Nucleus accumbens (tissue), 56 donors: ENCODE measurements around the gene SEC61A1.

Experiments used
- DNase-seq, 56 donors: peaks; one replicate each; lab custom pipeline; 2025; lab: John Stamatoyannopoulos, UW

The SEC61A1 gene

DNA sequence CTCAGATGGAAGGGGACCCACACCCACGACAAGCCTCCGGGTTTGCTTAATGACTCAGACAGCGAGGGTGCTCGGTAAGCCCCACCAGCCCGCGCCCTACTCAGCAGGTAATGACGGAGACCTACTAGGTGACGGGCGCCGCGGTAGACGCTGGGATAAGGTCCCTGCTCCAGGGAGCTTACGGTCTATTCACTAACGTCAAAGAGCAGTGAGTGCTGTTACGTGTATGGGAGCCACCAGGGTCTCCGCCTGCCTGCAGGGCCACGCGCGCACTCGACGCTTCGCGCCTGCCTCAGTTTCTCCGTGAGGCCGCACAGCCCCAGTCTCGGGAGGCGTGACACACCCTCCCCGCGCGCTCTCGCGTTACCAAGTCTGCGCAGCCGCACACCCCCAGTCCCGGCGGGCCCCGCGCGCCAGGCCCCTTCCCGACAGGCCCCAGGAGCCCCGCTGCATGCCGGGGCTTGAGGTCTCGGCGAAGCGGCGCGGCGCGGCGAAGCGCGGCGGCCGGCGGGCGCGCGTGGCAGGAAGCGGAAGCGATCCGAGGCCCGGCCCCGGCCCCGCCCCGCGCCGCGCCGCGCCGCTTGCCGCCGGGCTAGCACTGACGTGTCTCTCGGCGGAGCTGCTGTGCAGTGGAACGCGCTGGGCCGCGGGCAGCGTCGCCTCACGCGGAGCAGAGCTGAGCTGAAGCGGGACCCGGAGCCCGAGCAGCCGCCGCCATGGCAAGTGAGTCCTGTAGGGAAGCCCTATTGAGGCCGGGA is at the start of gene SEC61A1:
Gene SEC61A1, plus strand, starts transcription at position 601 of the 758 bp plus-strand sequence. Its CDS starts 116 bp downstream, at position 717.
- DNase-seq: peak in 55 of 56 donors; percentile 51 to 96 (median 89)

DNA sequence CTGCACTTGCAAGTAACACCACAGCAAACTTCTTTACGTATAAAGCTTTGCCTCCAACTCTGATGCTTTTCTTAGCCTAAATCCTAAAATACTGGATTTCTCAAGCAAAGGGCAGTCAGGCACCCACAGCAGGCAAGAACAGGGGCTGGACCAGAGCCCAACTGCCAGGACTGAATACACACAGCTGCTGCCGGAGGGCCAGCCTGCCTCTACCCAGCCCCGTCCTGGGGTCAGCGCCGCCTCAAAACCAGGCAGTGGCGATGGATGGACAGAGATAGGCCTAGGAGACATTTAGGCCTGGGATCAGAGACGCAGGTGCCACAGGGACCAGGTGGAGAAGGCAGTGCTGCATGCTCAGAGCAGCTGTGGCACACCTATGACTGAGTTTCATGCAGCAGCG is 47.6 kb upstream of the SEC61A1 start:
- DNase-seq: no peak

DNA sequence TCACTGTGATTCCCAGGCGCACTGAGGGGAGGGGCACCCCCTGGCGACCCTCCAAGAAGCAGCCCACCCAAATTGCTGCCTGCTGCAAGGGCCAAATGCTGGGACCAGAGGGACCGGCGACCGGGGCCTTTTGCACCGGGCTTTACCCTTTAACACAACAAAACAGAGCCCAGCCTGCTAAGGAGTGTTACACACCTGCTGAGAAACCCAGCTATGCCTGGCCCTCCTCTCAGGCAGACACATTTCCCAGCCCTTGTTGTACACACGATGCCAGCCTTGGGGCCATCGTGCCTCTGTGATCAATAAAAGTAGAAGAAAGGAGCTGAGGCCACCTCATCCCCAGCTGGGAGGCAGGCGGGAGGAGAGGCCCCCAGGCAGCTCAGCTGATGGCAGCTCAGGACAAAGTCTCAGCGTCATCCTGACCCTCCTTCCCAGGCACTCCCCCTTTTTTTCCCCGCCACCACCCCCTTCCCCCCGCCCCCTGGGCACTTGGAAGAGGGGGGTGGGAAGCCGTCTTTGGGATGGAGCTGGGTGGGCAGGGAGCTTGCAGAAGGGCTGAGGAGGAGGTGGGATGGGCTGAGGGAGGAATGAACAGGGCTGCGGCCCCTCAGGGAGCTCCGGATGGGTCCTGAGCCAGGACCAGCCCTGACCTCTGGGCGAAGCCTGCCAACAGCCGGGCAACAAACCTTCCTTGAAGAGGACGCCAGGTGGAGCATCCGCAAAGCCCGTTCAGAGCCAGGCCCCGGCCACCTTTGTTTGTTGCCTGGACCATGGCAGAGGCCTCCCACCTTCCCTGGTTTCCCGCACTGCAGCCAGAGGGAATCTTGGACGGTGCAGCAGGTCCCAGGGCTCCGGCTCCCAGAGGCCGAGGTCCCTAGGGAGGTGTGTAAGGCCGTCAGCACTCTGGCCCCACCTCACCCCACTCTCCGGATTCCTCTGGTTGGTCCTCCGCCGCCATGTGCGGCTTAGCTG is 45.9 kb upstream of the SEC61A1 start:
- DNase-seq: no peak

DNA sequence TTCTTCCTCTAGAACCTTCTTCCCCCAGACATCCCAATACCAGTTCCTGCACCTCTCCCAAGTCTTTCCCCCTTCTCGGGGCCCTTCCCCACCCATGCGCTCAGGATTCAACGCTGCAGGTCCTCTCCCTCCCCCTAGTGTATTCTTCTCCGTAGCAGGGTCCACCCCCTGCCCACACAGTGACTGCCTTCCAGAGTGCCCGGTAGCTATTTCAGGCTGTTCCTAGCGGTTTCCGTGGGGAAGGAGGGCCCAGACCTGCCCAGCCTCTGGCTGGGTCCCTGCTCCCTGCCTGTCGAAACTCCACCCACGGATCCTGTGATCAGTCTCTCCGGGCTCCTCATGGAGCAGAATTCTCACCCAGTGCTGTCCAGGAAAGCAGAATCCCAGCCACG is 45.2 kb upstream of the SEC61A1 start:
- DNase-seq: no peak

DNA sequence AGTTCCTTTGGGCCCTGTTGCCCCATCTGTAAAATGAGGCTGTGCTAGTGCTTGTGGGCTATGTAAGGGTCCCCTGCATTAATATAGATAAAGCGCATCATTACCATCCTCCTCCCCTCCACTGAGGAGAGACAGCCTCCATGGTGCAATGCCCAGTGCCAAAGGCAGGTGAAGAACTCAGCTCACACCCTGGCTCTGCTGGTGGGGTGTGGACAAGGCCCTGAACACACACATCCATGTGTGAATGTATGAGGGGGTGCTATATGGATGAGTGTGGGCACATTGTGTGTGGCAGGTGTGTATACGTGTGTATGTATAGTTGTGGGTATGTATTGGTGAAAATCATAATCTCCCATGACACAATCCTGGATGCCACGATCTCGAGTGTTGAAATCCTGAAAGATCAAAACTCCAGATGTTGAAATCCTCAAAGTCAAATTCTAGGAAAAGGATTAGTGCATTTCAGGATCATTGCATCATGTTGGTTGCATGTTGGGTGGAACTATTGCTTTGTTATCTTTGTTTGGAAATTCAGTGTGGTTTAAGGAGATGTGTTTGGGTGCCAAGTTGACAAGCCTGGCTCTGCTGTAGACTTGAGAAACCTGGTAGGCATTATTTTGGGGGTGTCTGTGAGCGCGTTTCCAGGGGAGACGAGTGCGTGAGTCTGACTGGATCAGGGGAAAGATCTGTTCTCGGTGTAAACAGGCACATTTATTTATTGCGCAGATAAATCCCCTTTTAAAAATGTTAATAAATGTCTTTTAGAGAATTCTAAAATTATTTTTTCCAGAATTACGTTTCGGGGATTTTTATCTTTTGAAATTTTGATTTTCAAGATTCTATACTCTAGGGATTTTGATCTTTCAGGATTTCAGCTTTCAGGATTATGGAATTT is 42.0 kb upstream of the SEC61A1 start:
- DNase-seq: no peak

DNA sequence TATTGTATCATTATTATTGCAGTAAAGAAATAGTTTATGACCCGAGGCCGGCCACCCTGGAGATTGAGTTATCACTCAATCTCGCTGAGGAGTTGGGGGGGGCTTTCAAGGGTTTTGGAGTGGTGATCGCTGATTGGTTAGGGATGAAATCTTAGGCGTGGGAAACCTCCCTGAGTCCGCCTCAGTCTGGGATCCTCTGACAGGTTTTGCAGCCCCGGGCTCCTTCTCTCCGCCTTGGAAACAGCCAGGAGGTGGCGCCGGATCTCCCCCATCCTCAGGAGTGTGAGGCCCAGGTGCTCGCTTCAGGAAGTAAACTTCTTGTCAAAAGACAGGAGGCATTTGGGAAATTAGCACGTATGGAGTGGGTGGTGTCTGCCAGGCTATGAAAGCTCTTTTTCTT is 41.1 kb upstream of the SEC61A1 start:
- DNase-seq: peak in 13 of 56 donors; percentile 2 to 36 (median 18)

DNA sequence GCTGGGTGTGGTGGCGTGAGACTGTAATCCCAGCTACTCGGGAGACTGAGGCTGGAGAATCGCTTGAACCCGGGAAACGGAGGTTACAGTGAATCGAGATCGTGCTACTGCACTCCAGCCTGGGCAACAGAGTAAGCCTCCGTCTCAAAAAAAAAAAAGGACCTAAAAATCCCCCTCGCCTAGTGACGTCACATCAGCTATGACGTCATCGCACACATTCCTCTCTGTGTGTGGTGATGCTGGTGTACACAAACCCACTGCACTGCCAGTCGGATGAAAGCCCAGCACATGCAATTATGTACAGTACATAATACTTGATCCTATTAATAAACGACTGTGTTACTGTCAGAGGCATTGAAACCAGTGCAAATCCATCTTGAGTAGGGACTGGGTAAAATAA is 40.2 kb upstream of the SEC61A1 start:
- no peak for DNase-seq

DNA sequence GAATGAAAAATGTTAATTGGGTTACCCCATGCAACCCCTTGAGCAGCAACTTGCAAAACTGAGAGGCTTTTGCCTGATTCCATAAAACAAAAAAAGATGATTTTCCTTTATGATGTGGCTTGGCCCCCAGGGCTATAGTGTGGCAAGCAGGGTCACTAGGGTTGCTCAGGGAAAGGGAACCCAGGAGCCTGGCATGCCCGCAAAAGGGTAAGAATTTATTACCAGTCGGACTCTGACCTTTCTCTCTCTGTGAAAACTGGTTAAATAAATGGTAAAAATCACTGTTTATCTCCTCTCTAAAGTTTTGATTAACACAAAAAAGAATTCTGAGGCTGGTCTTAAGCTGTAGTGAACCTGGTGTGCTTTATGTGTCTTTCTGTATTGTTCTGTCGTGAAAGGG is 37.7 kb upstream of the SEC61A1 start:
- DNase-seq: no peak

DNA sequence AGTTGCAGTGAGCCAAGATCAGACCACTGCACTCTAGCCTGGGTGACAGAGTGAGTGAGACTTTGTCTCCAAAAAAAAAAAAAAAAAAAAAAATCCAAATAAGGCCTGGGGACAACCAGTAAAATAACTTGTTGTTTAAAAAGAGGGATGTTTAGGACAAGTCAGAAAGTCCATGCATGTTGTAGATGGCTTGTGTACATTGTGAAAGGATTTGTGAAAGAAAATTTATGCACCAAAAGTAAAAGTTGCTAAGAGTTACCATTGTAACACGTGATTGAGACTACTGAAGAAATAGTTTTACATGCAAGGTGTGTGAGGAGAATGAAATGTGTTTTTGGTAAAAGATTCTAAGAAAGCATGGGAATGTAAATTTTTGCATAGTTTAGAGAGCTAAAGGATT is 35.7 kb upstream of the SEC61A1 start:
- DNase-seq: no peak

DNA sequence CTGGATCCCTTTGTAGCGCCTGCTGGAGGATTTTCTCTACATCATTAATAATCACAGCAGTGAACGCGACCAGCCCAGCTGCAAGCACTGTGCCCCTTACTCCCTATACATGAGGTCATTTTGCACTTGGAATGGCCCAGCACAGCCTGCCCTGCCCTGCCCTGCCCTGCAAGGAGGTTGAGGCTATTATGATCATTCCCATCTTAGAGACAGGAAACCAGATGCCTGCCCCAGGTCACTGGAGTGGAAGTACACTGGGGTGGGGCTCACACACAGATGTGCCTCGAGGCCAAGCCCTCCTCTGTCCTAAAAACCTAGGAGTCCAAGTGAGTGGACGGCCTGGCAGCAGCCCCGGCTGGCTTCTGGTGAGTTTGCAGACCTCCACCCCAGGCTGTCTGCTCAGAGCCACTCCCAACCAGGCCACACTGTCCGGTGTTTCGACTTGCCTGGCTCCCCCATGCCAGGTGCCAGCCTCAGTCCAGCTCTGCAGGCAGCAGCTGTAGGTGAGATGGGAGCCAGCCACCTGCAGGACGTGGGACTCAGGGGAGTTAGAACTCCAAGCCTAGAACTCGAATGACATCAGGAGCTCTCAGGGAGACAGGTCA is 30.4 kb upstream of the SEC61A1 start:
- DNase-seq: no peak

DNA sequence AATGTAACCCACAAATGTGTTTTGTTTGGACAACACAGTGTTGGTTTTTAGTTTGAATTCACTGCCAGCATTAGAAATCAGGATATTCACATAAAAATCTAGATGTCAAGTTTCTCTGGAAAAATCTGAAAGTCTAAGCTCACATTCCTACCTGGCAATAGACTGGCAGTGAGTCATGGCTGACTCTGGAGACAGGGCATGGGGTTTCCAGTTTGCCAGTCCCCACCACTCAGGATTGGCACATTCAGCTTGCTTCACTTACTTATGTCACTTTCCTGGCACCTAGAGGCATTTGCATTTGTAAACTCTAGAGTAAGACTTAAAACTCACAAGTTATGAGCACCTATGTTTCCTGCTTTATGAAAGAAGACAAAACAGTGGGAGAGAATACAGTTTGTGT is 19.1 kb upstream of the SEC61A1 start:
- DNase-seq: no peak

DNA sequence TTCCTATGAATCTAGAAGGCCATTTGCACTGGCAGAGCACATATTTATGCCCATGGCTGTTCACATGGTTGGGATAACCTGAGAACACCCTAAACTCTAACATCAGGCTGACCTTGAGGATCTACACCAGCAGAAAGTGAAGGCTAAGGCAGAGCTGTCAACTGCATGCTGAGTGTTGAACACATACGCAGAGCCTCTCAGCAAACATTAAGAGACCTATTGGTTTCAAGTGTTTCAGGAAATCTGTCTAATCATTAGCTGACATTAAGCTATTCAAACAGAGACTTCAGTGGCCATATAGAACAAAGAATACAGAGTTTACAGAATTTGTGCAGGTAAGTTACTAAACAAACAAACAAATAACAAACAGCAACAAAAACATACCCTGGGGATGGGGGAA is 16.1 kb upstream of the SEC61A1 start:
- no peak for DNase-seq

DNA sequence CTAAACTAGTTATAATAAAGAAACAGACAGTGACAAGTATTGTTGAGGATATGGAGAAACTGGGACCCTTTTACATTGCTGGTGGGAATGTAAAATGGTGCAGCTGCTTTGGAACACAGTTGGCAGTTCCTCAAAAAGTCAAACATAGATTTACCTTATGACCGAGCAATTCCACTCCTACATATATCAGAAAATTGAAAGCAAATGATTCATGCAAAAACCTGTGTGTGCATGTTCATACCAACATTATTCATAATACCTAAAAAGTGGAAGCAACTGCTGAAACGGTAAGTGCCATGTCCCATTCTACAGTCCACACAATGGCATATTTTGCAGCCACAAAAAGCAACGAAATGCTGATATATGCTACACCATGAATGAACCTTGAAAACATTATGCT is 12.2 kb upstream of the SEC61A1 start:
- DNase-seq: no peak

DNA sequence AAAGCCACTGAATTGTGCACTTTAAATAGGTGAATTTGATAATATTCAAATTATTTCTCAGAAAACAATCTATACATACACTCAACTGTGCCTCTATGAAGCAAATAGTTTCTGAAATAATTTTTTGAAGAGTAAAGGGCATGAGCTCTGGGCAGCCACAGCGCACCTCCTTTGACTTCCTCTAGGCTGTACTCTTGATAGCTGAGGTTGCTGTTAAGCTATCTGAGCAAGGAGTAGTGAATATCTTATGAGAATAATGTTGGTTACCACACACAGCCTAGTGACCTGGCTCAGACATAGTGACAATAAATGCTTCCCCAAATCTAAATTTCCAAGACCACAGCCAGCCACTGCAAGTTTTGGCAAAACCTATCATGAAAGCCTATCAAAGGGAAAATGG is 11.6 kb upstream of the SEC61A1 start:
- no peak for DNase-seq

DNA sequence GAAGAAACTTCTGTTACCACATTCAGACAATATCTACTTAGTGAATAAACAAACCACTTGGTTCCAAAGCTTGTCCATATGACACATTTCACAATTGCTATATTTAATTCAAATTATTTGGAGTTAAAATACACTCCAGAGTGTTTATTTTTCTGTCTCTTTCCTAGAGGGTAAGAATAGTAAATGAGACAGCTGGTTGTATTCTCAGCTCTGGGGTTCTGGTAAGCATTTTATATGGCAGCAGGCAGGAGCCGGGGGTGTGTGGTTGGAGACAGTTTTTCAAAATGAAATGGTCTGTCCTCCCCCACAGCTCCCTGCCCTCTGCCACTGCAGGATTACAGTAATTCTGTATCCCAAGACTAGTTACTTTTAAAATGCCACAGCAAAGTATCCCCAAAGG is 10.9 kb upstream of the SEC61A1 start:
- no peak for DNase-seq

DNA sequence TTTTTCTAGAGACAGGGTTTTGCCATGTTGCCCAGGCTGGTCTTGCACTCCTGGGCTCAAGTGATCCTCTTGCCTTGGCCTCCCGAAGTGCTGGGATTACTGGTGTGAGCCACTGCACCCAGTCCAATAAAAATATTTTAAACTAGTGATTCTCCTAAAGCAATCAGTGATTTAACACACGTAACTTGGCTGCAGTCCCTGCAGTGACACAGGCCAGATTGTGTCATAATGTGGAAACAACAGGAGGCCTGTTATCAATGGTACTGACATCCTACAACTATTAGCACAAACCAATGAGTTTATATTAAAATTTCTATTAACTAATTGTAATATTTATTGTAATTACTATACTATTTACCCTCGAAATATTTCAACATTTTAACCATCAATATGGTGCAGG is 1.6 kb upstream of the SEC61A1 start:
- DNase-seq: no peak

DNA sequence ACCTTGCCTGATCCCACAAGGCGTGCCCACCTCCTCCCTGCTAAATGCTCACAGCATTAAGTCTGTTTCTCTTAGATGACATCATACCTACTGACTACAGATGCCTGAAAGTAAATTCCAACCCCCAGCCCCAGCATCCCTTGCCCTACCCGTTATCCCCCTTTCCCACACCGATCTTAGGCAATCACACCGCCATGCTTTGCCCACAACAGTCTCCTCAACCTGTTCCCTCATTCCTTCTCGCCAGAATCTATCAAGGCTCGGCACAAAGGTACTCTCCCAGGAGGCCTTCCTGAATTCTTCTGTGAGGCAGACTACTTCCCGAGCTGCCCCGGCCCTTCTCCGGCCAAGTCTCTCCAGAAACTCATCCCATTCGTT is 789 bp upstream of the SEC61A1 start:
- peak in 5 of 56 donors; percentile 36 to 58 (median 55) for DNase-seq

DNA sequence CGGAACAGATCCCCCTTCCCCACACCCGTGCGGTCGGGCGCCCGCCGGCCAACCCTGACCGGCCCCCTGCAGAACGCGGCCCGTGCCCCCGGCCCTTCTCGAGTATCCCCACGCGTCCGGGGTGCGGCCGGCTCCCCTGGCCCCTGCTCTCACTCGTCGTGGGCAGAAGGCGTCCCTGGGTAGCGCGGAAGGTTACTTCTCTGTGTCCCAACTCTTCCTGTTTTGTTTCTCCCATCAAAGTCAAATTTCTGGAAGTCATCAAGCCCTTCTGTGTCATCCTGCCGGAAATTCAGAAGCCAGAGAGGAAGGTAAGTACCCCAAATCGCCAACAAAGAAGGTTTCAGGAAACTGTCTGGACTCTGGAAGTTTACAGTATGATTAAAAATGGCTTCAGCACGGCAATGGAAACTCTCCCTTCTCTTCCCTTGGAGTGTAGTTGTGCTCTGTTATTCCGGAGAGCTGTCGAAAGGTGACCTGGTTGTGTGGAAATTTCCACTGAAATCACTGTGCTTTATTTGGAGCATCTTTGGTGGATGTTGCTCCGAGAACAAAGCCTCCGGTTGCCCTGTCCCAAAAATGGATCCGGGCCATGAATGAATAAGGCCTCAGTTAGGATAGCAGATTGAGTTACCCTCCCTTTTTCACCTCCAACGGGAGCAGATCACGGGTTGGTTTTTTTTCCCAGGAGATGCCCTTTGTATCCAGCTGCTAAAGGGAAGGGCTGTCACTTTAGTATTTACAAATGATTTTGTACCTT is 536 bp downstream of the SEC61A1 start:
- DNase-seq: no peak

DNA sequence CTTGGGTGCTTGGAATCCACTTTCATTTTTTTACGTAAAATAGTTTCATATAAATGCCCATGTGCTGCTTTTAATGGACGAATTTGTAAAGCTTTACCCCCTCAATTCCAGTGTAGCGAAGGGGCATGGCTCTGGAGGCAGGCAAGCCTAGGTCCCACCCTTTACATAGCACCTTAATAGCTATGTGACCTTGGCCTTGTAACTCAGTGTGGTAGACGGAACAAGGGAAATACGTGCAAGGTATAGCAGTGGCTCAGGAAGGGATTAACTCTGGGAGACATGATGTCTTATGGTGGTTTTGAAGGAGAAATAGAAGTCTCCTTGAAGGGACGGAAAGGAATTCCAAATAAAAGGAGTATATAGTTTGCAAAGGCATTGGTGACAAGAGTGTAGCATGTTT is 1.4 kb downstream of the SEC61A1 start:
- DNase-seq: no peak
